Adrenal gland (tissue), 5 donors: ENCODE measurements around the gene GLRX.

Experiments used
- CTCF ChIP-seq, 6 experiments: fragments of 450-650 bp in 4 of 6; fragments of 200-600 bp in 2 of 6; sonication (generic) in 1 of 6; IDR thresholded peaks; 1 replicate in 5 of 6; 2 replicates in 1 of 6; pipeline versions ENCODE4 v1.5.1 to v1.8.0; 2016 to 2021; ENCODE audit warnings: antibody characterized with exemption in 6 of 6, mild to moderate bottlenecking in 2 of 6, moderate library complexity in 1 of 6
- POLR2A ChIP-seq, 2 donors: fragments of 450-650 bp; IDR thresholded peaks; one replicate each; pipeline ENCODE4 v1.6.1; 2017; ENCODE audit warnings: antibody characterized with exemption in 2 of 2, mild to moderate bottlenecking in 2 of 2, moderate library complexity in 1 of 2
- donor health status: DM: no; HTN: no; CAD: no.

- TF ChIP-seq POLR2A (IDR thresholded peaks at IDR 0.05) = no peak
- TF ChIP-seq CTCF (IDR thresholded peaks at IDR 0.05) = no peak
These were observed 21.3 kb upstream of the GLRX start for GRCh38 chr5:95843733-95844223.
